HCT116 (cell line): ENCODE results near the gene PRR14L.

Source experiments
- ATF3 ChIP-seq: IDR thresholded peaks from 2 replicates; pipeline ENCODE4 v1.6.1; 2012
- CEBPB ChIP-seq: IDR thresholded peaks from 2 replicates; pipeline ENCODE4 v1.6.1; 2012; ENCODE audit warnings: low read depth
- CTCF ChIP-seq, 3 experiments: fragments of 200-600 bp in 1 of 3; sonication (generic) in 1 of 3; IDR thresholded peaks in 2 of 3; conservative IDR thresholded peaks in 1 of 3; 2 replicates each; pipeline ENCODE4 v1.5.1; 2012 to 2017; ENCODE audit warnings: low read depth in 2 of 3, low read length in 2 of 3, antibody characterized with exemption in 1 of 3, borderline replicate concordance in 1 of 3, control low read depth in 1 of 3, mild to moderate bottlenecking in 1 of 3, mixed read lengths in 1 of 3, mixed run types in 1 of 3, moderate library complexity in 1 of 3; ENCODE audit not compliant: insufficient read depth in 1 of 3
- EZH2 ChIP-seq: fragments of 200-600 bp; sonication (generic); IDR thresholded peaks from 2 replicates; pipeline ENCODE4 v1.6.1; 2017; ENCODE audit warnings: antibody characterized with exemption, mixed run types
- EZH2phosphoT487 ChIP-seq: fragments of 200-600 bp; IDR thresholded peaks from 2 replicates; pipeline ENCODE4 v1.6.1; 2018; ENCODE audit warnings: antibody characterized with exemption, borderline replicate concordance
- MAX ChIP-seq: IDR thresholded peaks from 2 replicates; pipeline ENCODE4 v1.6.1; 2012
- POLR2A ChIP-seq: IDR thresholded peaks from 2 replicates; pipeline ENCODE4 v1.7.0; 2011; ENCODE audit warnings: borderline replicate concordance; ENCODE audit not compliant: insufficient read depth, insufficient read length; ENCODE audit errors: extremely low read depth
- POLR2AphosphoS5 ChIP-seq: IDR thresholded peaks from 2 replicates; pipeline ENCODE4 v1.6.1; 2011; ENCODE audit warnings: mild to moderate bottlenecking, low read depth, low read length, moderate library complexity
- RAD21 ChIP-seq: IDR thresholded peaks from 2 replicates; pipeline ENCODE4 v1.6.1; 2012; ENCODE audit warnings: low read depth, mild to moderate bottlenecking
- ZBTB33 ChIP-seq: IDR thresholded peaks from 2 replicates; pipeline ENCODE4 v1.6.1; 2011; ENCODE audit warnings: mild to moderate bottlenecking, low read length, moderate library complexity; ENCODE audit not compliant: insufficient replicate concordance; ENCODE audit errors: extremely low read depth
- ZFX ChIP-seq: fragments of 450-650 bp; IDR thresholded peaks from 2 replicates; pipeline ENCODE4 v1.6.1; 2017

- no peak for TF ChIP-seq CTCF (IDR thresholded peaks at IDR 0.05 in 2 of 3, conservative IDR thresholded peaks at IDR 0.05 in 1 of 3; ENCODE audit: borderline replicate concordance in 1 of 3, insufficient read depth in 1 of 3, low read depth in 2 of 3, low read length in 2 of 3)
- TF ChIP-seq ZBTB33, result no peak
- TF ChIP-seq ZFX, result no peak
- no peak for TF ChIP-seq EZH2phosphoT487
- TF ChIP-seq EZH2, result no peak
- TF ChIP-seq POLR2A, result no peak
- TF ChIP-seq POLR2AphosphoS5, result no peak
- TF ChIP-seq ATF3, result no peak
- TF ChIP-seq CEBPB, result no peak
- no peak for TF ChIP-seq MAX
- no peak for TF ChIP-seq RAD21
Measured at GRCh38 chr22:31631436-31631835, 118.5 kb downstream of the PRR14L start.
